GM18861 (cell line): ENCODE measurements around the gene SHOC2.

Source experiments
- ATAC-seq: cut with Tn5 transposase; IDR thresholded peaks from one replicate; pipeline ENCODE4 v1.9.1; 2021; ENCODE audit not compliant: unreplicated experiment

Gene SHOC2

DNA sequence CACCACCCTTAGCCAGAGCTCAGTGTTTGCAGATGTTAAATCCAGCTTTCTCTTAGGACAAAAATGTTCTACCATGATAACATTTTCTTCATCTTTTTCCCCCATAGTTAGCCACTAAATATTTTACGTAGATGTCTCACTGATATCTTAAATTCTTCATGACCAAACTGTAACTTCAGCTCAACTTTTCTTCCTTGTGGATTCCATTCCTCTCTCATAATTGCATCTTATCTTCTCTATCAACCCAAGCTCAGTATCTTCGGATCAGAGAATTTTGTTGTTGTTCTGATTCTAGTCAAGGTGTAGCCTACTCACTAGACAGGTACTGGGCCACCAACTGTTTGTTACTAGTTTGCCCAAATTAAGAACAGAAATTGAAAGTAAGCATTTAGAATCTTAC, 60.2 kb downstream of the SHOC2 start:
- ATAC-seq: no peak

DNA sequence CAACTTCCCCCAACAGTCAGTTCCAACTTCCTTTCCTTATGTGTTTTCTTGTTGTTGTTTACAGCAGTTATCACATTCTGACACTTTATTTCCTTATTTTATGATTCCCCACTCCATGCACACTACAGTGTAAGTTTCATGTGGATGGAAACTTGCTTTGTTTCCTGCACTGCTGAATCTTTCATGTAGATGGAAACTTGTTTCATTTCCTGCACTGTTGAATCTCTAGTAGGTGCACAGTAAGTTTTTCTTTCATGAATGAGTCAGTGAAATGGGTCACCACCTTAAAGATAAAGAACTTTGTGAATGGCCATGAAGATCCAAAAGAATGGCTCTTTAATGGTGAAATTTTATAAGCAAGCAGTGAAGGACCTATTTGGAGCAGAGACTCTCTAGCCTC, 61.4 kb downstream of the SHOC2 start:
- ATAC-seq: no peak

DNA sequence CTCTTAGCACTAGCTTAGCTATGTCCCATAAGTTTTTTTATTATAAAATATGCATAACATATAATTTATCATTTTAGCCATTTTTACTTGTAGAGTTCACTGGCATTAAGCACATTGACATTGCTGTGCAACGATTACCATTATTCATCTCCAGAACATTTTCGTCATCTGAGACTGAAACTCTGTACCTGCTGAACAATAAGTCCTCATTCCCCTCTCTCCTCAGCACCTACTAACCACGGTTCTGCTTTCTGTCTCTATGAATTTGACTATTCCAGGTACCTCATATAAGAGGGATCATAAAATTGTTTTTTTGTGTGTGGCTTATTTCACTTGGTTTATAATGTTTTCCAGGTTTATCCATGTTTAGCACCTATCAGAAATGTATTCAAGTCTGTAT, 64.1 kb downstream of the SHOC2 start:
- no peak for ATAC-seq

DNA sequence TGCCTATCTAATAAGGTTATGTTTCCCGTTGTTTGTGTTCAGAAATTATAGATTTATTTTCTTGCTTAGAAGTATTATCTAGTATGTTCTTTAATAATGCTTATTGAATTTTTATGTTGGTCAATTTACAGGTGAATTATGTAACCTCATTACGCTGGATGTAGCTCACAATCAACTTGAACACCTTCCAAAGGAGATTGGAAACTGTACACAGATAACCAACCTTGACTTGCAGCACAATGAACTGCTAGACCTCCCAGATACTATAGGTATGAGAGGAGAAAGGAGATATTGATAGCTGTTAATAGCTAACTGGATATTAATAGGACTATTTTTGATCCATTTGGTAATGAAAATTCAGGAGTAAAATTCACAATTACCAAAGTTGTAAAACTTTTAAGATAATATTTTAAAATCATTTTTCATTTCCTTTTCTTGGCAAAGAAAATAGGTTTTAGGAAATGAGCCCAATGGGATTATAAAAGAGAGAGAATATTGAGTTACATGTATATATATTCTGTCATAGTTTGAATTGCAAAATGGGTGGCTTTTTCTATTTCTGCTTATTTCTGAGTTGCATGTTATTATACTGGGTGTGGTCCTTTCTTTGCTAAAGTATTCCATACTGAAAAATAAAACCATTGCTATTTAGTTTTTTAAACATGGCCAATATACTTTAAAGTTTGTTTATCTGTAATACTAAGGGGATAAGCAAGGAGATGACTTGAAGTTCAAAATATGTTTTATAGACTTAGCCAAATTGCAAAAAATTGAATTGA, 66.3 kb downstream of the SHOC2 start:
- no peak for ATAC-seq

DNA sequence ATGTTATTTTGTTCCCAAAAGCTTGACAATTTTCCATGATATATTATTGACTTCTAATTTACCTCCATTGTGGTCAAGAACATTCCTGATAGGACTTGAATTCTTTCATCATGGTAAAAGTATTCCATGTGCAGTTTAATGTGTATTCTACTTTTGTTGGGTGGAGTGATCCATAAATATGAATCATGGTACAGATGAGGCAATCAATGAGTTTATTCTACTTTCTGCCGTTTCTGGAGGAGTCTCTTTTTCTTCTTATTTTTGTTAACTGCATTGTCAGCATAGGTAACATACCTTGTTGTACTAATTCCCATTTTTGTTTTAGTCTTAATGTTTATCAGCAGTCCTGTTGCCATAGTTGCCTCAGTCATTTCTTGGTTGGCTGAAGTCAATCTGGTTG, 69.6 kb downstream of the SHOC2 start:
- no peak for ATAC-seq

DNA sequence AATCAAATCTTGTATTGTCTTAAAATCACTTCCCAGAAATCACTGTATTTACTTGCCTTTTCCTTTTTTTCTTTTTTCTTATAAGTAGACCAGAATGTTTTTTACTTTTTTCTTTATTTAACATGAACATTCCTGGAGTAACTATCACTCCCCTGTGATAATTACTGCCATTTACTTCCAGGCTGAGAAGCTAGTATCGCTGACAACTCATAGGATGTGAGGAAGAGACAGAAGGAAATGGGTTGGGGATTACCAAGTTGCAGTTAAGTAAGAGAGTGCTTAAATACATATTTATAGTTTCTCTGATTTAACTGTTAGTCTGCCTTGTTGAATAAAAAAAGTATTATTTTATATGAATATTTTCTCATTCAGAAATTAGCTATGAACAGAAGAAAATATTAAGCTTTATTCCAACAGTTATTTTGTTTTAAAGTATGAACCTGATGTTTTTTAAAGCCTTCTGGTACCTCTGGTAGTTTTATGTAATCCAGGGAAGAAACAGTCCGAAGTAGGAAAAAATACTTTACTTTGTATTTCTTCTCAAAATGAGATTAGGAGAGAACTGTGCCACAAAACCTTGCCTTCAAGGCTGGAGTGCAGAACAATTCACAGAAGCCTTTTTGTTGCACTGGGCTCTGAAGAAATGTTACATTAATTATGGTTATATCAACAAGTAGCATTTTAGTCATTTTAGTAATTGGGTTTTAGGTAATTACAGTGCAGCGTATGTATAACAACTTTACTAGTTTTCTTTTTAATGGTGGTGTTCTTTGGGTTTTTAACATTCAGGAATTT, 72.8 kb downstream of the SHOC2 start:
- ATAC-seq: no peak

DNA sequence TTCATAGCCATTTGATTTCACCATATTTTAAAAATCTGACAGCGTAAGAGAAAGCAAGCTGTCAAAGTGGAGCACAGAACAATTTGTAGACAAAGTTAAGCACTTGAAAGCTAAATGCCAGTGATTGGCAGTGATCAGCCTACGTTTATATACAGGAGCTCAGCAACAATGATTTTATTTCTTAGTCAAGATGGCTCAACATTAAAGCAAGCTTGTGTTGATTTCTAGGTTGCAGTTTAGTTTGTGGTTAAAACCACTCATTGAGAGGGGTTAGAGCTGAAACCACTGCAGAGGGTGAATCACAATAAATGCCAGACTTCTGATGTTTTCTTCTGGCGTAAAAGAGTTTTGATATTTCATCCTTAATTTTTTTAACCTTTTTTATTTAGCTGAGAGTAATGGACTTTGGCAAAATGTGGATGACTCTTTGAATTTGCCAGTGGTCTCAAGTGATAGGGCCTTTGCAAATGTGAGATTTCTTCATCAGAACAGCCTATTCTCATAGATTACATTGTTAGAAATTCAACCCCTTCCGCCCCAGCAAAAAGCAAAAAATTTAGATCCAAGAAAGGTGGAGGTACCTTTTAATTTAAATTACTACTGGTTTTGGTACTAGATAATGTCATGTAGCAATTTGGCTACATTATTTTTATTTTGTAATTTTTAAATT, 73.8 kb downstream of the SHOC2 start:
- peak; percentile 56 for ATAC-seq

DNA sequence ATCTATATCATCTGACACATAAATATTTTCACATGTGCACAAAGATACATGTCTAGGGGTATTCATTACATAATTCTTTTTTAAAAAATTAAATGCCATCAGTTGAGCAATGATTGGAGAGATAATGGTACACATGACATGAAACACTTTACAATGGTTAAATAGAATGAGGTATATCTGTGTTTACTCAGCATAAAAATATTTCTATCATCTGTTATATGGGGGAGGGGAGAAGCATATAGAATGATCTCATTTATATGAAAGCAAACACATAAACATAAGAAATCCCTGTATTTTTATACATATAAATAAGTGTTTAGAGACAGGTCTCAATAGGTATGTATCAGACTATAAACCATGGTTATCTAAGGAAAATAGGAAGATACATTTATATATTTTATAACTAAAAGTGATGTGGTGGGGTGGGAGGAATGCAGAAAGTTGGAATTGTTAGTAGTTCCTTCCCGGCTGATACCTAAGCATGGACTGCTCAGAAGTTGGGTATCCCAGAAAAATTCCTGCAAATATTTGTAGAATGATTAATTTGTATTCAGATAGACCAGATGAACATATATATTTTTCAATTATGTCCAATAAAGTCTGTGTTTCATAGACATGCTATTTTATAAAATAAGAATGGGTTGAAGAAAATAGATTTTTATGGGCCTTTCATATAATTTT, 75.1 kb downstream of the SHOC2 start:
- no peak for ATAC-seq

DNA sequence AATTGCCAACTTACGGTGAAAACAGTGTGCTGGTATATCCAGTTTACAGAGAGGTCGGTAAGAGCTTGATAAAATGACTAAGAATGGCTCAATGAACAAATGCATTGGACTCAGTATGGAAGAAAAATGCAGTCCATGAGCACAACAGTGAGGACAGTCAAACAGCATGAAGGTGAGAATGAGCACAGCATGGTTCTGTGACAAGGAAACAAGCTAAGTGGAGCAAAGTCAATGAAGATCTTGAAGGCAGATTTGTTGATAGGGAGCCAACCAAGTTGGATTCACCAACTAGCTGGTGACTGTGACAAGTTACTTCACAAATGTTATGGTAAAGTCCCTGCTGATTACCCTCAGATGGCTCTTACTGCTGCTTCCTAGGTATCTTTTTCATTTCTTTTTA, 75.9 kb downstream of the SHOC2 start:
- no peak for ATAC-seq

DNA sequence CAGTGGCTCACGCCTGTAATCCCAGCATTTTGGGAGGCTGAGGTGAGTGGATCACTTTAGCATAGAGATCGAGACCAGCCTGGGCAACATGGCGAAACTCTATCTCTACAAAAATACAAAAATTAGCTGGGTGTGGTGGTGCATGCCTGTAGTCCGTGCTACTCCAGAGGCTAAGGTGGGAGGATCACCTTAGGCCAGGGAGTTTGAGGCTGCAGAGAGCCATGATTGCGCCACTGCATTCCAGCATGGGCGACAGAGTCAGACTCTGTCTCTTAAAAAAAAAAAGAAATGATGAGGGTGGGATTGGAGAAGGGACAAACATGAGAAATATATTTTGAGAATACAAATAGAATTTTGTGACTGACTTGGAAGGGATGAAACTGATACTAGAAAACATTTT, 76.9 kb downstream of the SHOC2 start:
- no peak for ATAC-seq

DNA sequence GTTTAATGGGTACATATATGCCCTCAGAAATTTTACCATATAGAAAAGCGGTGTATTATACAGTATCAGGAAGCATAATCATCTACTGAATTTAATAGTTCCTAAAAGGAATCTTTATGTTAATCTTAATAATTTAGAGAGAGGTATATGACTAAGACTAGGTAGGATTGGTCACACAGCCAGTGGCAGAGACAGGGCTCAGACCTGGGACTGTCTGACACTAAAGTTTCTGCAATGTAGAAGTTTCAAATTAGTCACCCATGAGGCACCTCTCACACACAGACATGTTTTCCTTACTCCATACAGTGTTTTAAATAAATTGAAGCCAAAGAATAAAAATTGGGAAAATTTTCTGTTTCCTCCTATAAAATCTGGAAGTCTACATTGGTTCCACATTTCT, 84.6 kb downstream of the SHOC2 start:
- ATAC-seq: no peak

DNA sequence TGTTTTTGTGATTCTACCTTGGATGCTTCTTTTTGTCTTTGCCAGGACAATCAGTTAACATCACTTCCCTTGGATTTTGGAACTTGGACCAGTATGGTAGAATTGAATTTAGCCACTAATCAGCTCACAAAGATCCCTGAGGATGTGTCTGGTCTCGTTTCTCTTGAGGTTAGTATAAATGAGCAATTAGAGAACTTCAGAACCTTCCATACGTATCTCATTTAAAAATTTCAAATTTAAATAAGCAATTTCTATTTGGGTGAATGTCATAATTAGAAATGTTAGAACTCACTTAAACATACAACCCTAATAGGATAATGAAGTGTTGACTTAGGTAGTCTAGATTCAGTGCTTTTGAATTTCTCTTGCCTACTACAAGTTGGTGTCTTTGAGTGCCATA, 88.1 kb downstream of the SHOC2 start:
- ATAC-seq: no peak

DNA sequence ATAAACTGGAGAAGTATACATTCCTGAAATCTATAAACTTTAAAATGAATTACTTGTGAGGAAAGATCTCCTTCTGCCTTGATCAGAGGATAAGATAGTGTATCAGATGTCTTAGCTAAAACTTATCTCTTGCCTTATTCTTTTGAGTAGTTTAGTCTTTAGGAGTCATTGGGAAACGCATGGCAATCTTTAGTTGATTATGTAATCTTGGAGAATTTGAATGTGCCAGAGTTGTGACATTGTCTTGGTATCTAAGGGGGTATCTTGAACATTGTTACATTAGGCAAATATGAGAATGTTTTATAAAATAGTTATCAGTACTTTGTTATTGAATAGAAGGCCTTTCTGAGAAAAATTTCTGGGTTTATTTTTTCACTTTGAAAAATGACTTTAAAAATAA, 95.8 kb downstream of the SHOC2 start:
- ATAC-seq: no peak

DNA sequence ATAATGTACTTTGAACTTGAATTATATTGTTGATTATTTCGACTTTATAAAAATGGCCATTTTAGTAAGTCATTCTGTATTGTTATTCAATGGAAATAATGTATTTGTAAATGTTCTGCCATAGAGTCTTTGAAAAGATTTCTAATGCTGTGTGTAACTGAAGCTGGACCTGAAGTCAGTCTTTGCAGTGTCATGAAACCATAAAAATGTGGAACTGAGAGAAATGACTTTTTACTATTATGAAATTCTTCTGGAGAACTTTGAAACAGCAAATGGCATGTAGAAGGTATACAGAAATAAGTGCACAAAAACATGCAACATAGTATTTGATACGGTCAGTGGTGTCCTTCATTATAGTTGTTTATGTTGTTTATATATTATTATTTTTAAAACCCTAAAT, 97.7 kb downstream of the SHOC2 start:
- ATAC-seq: no peak

DNA sequence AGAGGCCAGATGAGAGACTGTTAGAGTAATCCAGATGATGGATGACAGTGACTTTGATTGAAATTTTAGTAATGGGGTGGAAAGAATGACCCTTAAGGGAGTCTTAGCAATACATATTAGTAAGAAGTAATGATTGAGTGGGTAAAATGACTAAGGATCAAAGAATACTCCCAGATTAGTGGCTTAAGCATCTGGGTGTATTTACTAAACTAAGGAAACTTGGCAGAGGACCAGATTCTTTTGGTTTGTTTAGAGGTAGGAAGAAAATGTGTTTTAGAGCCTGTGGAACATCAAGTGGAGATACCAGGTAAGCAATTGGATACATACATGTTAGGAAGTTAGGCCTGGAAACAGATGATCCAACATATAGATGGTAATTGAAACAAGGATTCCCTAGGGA, 98.6 kb downstream of the SHOC2 start:
- no peak for ATAC-seq

DNA sequence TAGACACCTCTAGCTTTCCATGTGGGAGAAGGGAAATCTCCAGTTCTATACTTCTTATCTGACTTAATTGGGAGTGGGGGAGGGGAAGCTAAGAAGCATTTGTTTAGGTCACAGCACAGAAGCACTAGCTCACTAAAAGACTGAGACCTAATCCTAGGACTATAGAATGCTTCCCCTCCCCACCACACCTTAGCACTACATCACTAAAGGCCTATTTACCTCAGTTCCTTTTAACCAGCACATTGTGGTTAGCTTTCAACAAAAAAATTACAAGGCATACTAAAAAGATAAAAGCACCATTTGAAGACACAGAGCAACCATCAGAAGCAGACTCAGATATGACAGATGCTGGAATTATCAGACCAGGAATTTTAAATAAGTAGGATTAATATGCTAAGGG, 103.7 kb downstream of the SHOC2 start:
- no peak for ATAC-seq

DNA sequence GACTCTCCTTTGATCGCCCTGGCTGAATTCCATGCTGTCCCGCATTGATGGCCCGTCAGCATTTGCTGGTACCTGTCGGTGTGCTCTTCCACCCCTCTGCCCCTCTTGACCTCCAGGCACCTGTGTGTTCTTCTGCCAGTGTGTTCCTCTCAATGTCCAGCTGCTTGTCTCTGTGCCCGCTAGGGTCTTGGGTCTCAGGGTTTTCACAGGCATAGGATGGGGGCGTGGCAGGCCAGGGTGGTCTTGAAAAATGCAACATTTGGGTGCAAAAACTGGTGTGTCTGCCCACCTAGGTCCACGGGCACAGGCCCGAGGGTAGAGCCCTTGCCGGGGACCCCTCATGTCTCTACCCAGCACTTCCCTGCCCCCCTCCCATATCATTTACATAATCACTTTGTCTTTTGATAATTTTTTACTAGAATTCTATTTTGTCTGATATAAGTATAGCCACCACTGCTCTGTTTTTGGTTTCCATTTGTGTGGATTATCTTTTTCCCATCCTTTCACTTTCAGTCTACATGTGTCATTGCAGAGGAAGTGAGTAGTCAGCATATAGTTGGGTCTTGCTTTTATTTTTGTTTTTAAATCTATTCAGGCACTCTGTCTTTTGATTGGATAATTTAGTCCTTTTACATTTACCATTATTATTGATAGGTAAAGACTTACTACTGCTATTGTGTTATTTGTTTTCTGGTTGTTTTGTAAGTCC, 110.8 kb downstream of the SHOC2 start:
- peak; percentile 60 for ATAC-seq

DNA sequence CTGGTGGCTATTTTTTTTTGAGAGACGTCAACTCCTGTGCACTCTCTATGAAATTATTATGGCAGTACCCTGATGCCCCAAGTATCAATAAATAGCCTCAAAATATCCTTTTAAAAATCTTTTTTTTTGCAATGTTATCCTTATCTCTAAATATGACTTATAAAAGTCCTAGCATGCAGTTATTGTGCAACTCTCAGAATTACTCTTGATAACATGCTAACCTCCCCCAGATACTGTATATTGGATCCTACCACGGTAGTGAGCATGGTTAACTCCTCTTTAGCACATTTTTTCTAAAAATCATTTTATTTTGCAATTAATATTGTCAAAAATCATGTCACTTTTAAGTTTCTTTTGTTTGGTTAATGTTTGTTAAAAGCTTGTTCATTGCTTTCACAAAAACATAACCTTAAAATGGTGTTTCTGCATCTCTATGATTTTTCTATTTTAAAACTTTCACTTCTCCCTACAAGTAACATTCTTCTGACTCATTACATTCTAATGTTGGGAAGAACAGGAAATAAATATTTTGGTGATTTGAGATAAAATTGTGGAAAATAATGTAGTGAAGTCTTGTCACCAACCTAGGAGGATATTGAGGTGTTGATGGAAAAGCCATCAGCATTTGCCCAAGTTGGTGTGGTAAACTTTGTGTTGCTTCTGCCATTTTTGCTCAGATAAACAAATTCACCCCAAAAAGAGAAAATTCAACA, 115.3 kb downstream of the SHOC2 start:
- no peak for ATAC-seq

DNA sequence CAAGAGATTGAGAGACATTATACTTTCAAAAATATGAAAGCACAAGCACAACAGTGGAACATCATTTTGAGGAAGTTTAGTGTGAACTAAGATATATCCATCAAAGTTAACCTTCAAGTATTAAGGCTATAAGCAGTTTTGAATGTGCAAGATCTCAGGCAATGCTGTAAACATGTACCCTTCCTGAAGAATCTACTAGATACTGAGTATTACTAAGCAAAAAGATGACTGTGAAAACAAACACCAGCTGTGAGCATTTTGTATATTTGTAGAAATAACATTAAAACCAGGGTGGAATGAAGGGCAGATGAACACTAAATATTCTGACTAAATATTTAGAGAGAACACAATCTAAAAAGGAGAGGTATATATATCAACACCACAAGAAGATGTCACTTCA, 116.1 kb downstream of the SHOC2 start:
- no peak for ATAC-seq

DNA sequence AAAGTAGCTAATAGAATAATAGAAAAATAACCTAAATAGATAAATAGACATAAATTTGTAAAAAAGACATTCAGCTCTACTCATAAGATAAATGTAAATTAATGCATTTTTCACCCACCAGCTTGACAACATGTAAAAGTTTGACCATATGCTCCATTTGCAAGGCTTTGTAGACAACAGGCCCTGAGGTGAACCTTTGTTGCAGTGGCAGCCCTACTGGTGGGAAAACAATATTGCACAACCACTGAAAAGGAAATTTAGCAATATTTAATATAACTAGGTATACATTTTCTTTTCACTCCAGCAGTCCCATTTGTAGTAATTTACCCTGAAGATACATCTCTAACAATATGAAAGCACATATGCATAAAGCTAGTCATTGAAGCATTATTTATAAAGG, 118.5 kb downstream of the SHOC2 start:
- ATAC-seq: no peak
